ENCODE measurements around the gene SLC17A4.

The SLC17A4 gene

DNA sequence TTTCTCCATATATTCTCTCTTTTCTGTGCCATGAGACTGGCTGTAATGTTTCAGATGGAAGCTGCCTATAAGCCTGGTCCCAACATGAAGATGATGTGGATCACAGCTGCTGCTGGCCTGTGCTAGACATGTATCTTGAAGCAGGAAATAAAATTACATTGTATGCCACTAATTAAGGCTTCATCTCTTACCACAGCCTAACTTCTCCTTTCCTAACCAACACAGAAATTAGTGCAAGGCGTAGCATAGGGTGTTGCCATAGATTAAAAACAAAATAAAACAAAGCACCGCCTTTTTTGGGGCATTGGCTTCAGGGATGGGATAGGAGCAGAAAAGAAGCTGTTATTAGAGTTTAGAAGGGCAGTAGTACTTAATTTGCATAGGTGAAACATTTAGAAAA, 4.7 kb upstream of the SLC17A4 start:
- no peak for DNase-seq (ENCODE audit: low read depth in 3 of 3)

GRCh38 chr6:25750906-25751305, 3.6 kb upstream of the SLC17A4 start:
- no peak for DNase-seq (ENCODE audit: low read depth in 3 of 3)

GRCh38 chr6:25753079-25753478, 1.5 kb upstream of the SLC17A4 start:
- DNase-seq (ENCODE audit: low read depth in 3 of 3) = no peak

DNA sequence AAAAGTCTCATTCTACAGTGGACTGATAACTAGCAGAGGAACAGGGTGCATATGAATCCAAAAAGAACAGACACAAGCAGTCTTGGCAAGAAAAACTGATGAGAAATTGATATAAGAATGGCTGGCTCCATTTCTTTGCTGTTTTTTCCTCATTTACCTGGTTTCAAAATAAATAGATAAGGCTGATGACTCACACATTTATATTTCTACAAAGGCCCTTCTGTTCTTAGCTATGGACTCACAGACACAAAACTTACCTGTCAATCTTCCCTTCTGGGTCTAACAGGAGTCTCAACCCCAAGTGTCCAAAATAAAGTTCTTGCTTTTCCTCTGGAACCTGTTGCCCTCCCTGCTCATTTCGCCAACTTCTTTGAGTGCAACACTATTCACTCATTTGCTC, 941 bp downstream of the SLC17A4 start:
- DNase-seq (ENCODE audit: low read depth in 3 of 3) = no peak

DNA sequence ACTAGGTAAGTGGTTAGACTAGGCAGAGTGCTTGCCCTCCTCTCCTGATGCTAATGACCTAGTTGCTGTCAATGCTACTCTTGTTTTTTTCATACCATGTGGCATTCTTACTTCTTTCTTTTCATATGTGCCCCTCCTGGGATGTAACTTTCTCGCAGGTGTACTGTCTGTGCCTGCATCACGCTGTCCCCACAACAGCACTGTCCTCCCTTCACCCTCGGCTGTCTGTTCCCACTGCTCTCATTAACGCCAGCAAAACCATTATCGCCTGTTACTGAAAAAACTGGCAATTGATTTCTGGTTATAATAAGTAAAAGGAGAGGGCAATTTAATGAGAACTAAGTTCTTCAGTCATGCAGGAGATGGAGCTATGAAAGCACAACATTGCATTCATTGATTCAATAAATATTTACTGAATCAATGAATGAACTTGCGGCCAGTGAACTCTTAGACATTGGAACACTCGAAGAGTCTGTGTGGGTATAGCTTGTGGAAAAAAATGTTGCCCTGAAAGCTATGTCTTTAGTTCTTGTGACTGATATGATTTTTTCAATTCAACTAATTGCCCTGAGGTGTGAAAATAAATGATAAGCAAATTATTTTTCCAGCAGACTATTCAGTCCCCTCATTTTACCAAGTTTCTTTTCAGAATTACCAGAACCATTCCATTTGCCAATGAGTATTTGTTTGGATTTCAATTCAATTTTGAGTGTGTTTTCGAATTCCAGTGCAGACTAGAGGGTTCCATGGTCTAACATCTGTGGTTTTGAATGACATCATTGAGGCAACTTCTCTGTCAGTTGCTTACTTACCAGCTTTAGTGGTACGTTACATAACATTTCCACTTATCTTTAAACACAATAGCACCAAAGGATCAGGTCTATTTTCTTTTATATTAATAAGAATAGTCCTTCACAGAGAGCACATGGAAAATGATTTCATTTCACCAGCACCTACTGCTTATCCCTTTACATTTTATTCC, 2.1 kb downstream of the SLC17A4 start:
- DNase-seq (ENCODE audit: low read depth in 3 of 3) = no peak

GRCh38 chr6:25757936-25758642, 3.5 kb downstream of the SLC17A4 start:
- no peak for DNase-seq (ENCODE audit: low read depth in 3 of 3)

DNA sequence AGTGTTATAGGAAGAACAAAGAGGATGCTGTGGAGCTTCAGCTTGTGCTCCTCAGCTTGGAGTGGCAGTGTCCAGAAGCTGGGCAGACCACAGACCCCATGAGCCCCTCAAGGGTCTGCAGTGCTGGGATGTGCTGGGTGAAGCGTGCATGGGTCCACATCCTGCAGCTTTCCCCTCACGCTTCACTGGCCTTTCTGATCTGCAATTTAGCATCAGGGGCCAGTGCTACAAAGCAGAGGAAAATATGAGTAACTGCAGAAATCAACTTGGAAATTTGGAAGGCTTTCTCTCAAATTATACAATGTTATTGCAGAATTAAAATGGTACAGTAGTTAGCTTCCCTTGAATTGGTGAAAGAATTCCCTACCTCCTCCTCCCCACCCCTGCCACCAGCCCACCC, 10.1 kb downstream of the SLC17A4 start:
- no peak for DNase-seq (ENCODE audit: low read depth in 3 of 3)

DNA sequence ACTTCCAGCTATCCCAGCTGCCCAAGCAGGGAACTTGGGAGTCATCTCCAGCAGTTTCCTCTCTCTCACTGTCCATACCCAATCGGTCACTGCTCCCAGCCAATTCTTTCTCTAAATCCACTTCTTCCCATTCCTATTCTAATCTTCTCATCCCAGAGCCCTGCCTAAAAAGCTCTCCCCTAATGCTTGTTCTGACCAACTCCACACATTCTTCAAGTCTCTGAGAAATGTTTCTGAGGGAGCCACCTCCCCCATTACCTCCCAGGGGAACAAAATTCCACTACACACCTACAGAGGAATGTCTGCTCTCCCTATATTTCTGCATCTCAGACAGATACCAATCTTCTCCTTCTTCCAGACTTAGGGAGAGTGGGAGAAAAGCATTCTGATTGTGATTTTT, 14.0 kb downstream of the SLC17A4 start:
- DNase-seq (ENCODE audit: low read depth in 3 of 3) = no peak

GRCh38 chr6:25769983-25770382, 15.4 kb downstream of the SLC17A4 start:
- DNase-seq (ENCODE audit: low read depth in 3 of 3) = no peak

- DNase-seq (ENCODE audit: low read depth in 3 of 3) = no peak
Observed at GRCh38 chr6:25774120-25774715, 19.7 kb downstream of the SLC17A4 start.

DNA sequence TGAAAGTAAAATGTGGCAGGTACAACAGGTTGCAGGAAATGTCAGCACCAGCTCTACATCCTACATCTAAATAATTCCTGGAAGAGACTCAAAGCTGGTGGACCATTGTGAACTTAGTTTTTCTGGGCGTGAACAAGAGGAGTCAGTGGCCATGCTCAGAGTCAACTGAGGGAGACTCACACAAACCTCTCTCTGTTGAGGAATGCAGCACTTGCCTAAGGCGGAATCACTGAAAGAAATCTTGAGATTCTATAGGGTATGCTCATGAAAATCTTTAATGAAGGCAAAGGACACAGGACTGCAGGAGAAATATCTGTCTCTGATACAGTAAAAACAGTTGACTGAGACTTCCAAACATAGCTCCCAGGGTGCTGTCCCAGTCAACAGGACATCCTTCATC, 22.5 kb downstream of the SLC17A4 start:
- DNase-seq (ENCODE audit: low read depth in 3 of 3) = no peak

GRCh38 chr6:25777856-25778649, 23.5 kb downstream of the SLC17A4 start:
- DNase-seq (ENCODE audit: low read depth in 3 of 3) = no peak

DNA sequence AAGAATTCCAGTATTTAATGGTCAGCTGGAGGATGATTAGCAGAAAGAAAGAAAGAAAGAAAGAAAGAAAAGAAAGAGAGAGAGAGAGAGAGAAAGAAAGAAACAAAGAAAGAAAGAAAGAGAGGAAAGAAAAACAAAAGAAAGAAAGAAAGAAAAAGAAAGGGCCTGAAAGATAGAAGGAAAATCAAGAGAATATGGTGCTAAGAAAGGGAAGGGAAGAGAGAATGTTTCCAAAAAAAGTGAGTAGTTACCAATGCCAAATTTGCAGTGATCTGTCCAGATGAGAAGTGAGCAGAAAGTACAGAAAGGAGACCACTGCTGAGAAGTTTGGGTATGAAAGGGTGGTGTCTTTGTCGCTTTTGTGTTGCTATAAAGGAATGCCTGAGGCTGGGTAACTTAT, 26.6 kb downstream of the SLC17A4 start:
- DNase-seq (ENCODE audit: low read depth in 3 of 3) = no peak

DNA sequence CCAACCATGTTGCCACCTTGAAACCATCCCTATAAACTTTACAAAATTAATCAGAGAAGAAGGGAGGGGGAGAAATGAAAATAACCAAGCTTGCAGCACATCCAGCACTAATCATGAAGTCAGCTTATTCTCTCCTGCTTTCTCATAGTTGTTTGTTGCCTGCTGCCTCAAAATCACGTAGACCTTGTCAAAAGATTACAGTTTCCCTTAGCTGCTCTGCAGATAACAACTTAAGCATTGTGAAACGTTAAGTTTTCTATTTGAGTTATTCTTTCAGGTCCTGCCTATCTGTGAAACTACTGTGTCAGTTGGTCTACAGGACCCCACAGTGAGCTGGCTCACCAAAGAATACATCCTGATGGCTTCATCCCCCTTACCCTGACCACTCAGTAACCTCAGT, 32.9 kb downstream of the SLC17A4 start:
- DNase-seq (ENCODE audit: low read depth in 3 of 3) = no peak

DNA sequence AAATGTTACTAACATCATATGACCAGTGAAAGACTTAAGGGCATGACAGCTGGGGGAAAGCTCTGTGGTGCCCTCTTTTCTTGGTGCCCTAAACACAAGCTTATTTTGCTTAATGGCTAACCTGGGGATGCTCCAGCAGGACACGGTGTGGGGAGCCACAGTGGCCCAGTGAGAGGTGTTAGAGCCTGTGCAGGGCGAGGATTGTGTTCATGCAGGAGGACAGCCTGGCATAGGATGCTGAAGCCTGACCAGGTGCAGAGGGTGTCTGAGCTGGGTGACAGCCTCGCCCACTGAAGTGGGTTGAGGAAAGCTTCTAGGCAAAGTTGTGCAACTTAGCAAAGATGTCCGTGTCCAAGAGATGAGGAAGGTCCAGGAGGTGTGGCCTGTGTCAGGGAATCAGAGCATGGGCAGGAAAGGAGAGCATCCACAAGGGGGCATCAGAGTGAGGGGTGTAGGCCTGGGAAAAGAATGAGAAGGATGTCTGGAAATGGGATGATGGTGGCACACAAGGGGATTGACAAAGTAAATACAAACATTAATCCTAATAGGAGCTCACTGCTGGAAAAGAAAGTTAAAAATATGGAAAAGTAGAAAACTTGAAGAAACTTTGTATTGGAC, 33.9 kb downstream of the SLC17A4 start:
- peak; percentile 4 to 30 (median 7) for DNase-seq (ENCODE audit: low read depth in 3 of 3)

DNA sequence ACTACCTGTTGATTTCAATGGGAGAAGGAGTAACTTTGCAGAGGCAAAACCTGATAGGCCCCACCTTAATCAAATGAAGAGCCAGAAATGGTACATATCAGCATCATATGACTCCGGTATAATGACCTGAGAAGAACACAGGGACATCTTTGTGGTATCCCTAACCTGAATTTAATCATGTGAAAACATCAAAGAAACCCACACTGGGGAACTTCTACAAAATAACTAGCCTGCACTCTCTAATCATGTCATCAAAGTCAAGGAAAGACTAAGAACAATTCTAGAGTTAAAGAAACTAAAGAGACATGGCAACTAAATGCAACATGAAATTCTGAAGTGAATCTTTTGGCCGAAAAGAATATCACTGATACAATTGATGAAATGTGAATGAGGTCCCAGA, 34.9 kb downstream of the SLC17A4 start:
- DNase-seq (ENCODE audit: low read depth in 3 of 3) = no peak

DNA sequence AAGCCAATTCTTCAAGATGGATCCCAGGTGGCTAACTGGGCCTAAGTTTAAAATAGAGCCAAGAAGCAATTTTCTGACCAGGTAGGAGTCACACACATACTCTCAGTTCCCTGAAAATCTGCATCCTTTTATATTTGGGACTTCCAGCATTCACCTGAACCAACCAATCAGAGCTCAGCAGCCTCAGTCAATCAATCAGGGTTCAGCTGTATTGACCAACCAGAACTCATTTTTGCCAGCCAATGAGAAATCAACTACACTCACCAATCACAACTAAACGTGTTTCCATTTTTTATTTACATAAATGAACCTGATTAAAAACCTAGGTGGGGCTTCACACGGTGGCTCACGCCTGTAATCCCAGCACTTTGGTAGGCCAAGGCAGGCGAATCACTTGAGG, 37.5 kb downstream of the SLC17A4 start:
- DNase-seq (ENCODE audit: low read depth in 3 of 3) = no peak

DNA sequence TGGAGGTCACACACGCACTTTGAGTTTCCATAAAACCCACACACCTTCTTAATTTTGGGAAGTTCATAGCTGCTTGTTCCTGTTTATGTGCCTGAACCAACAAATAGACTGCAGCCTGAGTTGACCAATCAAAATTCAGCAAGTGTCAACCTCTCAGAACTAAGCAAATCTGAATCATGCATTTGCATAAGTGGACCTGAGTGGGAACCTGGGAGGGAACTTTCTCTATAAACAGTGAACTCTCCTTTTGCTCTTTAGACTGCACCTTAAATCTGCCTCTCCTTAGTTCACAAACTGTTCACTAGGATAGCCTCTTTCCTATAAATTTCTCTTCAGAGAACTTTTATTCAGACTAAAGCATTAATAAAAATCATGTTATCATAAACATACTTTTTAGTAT, 39.4 kb downstream of the SLC17A4 start:
- DNase-seq (ENCODE audit: low read depth in 3 of 3) = no peak

DNA sequence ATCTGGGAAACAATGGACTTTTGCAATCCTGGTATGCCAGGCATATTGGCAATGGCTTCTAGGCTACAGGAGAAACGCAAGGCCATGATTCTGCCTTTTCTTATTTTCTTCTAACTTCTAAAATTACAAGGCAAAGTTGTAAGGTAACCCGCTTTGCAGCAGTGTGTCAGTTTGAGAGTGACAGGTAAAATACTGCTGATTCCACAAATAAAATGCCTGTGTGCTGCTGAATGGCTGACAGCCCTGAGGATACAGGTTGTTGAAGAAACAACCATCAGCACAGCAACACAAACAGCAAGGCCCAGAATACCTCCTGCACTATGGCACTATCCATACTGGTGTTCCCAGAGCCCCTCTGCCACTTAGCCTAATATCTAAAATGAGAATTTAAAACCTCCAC, 40.2 kb downstream of the SLC17A4 start:
- no peak for DNase-seq (ENCODE audit: low read depth in 3 of 3)

- DNase-seq (ENCODE audit: low read depth in 3 of 3) = no peak
Observed at GRCh38 chr6:25801436-25801835, 46.9 kb downstream of the SLC17A4 start.

- DNase-seq (ENCODE audit: low read depth in 3 of 3) = no peak
Observed at GRCh38 chr6:25804804-25805203, 50.3 kb downstream of the SLC17A4 start.

Measured in stimulated activated CD4-positive, alpha-beta T cell treated with anti-CD3 and anti-CD28 coated beads, TNF-alpha, amount 100 ng/mL, for 24 hours (primary cell).